ENCODE measurements around the gene RAB40B. TPM values are rescaled to one million over a fixed set of nuclear protein-coding genes. Genes with fewer than 3 reads are reported as not detected.

RAB40B gene
- total RNA-seq, 3 donors from 2014 or later, result 21.0 to 52.4 (median 23.9) TPM

DNA sequence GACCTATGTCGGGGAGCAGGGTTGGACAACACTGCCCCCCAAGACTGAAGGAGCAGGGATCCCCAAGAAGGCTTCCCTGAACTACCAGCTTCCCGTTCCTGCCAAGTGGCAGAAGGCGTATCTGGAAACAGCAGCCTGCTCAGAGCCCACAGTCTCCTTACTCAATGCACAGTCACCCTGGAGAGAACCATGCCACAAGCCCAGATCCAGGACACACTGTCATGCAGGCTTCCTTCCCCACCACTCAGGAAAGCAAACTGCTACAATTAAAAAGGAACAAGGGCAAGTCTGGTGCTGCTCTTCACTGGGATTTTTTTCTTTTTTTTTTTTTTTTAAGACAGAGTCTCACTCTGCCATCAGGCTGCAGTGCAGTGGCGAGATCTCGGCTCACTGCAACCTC lies 58.5 kb downstream of the RAB40B start:
- Histone ChIP-seq H3K4me1 (ENCODE audit: low read depth) (peaks cover 4% of the 10 kb centered on the region), H3K4me3 (no peak overlapping the region), H3K36me3 (ENCODE audit: low read depth) (no peaks in the 10 kb centered on the region), H3K9me3 (peaks cover 6% of the 10 kb centered on the region)
- DNase-seq (no peak), ATAC-seq (no peak)
- TF ChIP-seq, protein P1, sequence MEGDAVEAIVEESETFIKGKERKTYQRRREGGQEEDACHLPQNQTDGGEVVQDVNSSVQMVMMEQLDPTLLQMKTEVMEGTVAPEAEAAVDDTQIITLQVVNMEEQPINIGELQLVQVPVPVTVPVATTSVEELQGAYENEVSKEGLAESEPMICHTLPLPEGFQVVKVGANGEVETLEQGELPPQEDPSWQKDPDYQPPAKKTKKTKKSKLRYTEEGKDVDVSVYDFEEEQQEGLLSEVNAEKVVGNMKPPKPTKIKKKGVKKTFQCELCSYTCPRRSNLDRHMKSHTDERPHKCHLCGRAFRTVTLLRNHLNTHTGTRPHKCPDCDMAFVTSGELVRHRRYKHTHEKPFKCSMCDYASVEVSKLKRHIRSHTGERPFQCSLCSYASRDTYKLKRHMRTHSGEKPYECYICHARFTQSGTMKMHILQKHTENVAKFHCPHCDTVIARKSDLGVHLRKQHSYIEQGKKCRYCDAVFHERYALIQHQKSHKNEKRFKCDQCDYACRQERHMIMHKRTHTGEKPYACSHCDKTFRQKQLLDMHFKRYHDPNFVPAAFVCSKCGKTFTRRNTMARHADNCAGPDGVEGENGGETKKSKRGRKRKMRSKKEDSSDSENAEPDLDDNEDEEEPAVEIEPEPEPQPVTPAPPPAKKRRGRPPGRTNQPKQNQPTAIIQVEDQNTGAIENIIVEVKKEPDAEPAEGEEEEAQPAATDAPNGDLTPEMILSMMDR (IDR thresholded peaks at IDR 0.05), result no peak
- intact Hi-C loops (cut with DNase I, micrococcal nuclease), result loop anchor here in 1 of 2 donors (10.0 kb wide), 1 partner anchor 45 kb away; no protein-coding TSS in a partner anchor

DNA sequence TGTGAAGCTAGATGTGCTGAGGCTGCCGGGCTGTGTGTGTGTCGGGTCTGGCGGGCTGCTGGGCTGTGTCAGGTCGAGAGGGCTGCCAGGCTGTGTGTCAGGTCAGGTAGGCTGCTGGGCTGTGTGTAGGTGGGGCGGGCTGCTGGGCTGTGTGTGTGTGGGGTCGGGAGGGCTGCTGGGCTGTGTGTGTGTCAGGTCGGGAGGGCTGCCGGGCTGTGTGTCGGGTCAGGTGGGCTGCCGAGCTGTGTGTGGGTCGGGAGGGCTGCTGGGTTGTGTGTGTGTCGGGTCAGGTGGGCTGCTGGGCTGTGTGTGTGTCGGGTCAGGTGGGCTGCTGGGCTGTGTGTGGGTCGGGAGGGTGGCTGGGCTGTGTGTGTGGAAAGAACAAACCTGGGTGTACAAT lies 58.9 kb downstream of the RAB40B start:
- H3K36me3 ChIP-seq (ENCODE audit: low read depth), result no peaks in the 10 kb centered on the region
- TF ChIP-seq, protein P1 (IDR thresholded peaks at IDR 0.05), result no peak
- intact Hi-C loops (cut with DNase I, micrococcal nuclease), result loop anchor here in 1 of 2 donors (10.0 kb wide), 1 partner anchor 45 kb away; no protein-coding TSS in a partner anchor
- no peak overlapping the region for H3K4me3 ChIP-seq
- ATAC-seq, result no peak
- peaks cover 4% of the 10 kb centered on the region for H3K4me1 ChIP-seq (ENCODE audit: low read depth)
- no peak for DNase-seq
- peaks cover 6% of the 10 kb centered on the region for H3K9me3 ChIP-seq

DNA sequence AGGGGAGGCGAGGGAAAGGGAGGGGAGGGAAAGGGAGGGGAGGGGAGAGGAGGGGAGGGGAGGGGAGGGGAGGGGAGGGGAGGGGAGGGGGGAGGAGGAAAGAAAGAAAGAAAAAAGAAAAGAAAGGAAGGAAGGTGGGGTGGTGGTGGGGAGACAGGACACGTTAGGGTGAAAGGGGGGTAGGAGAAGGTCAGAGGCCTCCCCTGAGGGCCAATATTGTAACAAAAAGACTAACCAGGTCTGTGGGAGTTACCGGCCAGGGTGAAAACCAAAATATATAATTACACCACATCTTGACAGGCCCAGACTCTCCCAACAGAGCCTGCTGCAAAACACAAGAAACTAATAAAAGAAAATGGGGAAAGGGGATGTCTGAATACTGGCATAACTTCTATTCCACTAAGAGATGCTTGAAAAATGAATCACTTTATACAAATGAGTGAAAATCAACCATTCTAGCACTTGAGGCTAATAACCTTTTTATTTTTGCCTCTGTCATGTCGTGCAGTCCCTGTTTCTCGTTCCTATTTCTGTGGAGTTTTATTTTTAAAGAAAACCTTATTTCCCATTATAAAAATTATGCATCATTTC lies 60.2 kb downstream of the RAB40B start:
- intact Hi-C loops (cut with DNase I, micrococcal nuclease), result no loop called here
- TF ChIP-seq, protein P1 (IDR thresholded peaks at IDR 0.05), result no peak
- H3K9me3 ChIP-seq, result peaks cover 6% of the 10 kb centered on the region
- no peak overlapping the region for H3K4me3 ChIP-seq
- H3K36me3 ChIP-seq (ENCODE audit: low read depth), result no peaks in the 10 kb centered on the region
- ATAC-seq (no peak), DNase-seq (no peak)
- H3K4me1 ChIP-seq (ENCODE audit: low read depth), result peaks cover 4% of the 10 kb centered on the region

DNA sequence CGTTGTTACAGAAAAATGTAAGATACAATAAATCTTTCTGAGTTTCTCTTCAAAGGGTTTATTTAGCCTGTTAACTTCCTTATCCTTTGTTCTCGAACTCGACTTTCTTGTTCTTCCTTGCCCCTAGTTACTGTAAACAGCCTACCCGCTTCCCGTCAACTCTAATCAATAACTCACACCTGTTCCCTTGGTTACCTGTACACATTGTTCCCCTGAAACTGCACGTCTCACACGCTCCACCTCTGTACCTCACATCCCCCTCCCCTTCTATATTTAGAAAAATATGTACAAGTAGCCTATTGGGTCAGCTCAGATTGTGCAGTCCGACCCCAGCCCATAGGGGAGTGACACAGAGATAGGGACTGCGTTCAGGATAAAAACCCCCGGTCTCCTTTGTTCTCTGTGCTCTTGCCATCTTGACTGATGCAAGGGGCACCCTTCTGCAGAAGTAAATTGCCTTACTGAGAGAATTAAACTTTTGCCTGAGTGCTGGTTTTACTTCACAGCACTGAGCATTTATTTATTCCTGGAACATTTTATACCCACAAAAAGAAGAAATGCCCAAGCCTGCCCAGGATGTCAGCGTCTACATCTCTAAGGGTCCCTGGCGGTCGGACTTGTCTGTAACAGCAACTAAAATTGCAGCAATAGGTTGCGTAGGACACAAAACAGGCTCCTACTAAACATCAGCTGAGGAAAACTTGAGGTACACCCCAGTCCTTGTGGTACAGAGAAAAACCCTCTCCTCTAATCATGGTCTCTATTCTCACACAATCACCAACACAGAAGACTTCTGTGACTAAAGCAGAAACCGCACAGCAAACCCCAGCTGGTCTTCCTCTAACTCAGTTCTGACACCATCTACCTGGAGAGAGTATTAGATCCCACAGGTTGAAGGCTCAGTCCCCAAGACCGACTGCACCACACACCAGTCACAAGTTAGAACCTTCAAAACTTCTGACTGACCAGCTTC lies 61.6 kb downstream of the RAB40B start:
- ATAC-seq, result peak; percentile 81
- no peak overlapping the region for H3K4me3 ChIP-seq

DNA sequence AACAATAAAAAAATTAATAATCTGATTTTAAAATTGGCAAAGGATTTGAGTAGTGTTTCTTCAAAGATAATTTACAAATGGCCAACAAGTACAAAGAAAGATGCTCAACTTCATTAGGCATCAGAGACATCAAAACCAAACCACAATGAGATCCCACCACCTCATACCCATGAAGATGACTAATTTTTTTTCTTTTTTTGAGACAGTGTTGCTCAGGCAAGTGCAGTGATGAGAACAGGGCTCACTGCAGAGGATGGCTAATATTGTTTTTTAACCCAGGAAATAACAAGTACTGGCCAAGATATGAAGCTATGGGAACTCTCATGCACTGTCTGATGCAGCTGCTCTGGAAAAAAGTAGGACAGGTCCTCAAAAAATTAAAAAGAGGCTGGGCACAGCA lies 65.2 kb downstream of the RAB40B start:
- intact Hi-C loops (cut with DNase I, micrococcal nuclease), result no loop called here
- no peaks in the 10 kb centered on the region for H3K36me3 ChIP-seq (ENCODE audit: low read depth)

More for the DNA sequence above, 61.6 kb downstream of the RAB40B start:
- Histone ChIP-seq H3K9me3 (peaks cover 6% of the 10 kb centered on the region), H3K36me3 (ENCODE audit: low read depth) (no peaks in the 10 kb centered on the region), H3K4me1 (ENCODE audit: low read depth) (peaks cover 4% of the 10 kb centered on the region)
- TF ChIP-seq, protein P1 (IDR thresholded peaks at IDR 0.05), result no peak
- intact Hi-C loops (cut with DNase I, micrococcal nuclease), result no loop called here
- DNase-seq, result no peak

More for the DNA sequence above, 65.2 kb downstream of the RAB40B start:
- DNase-seq (no peak), ATAC-seq (no peak)
- TF ChIP-seq, protein P1 (IDR thresholded peaks at IDR 0.05), result no peak
- H3K9me3 ChIP-seq, result peaks cover 6% of the 10 kb centered on the region
- no peak overlapping the region for H3K4me3 ChIP-seq
- H3K4me1 ChIP-seq (ENCODE audit: low read depth), result peaks cover 4% of the 10 kb centered on the region

Data from mucosa of descending colon (tissue), 3 donors.